Progenitor cell of endocrine pancreas (in vitro differentiated cells): ENCODE data around the gene PRAC1. TPM values are rescaled to one million over a fixed set of nuclear protein-coding genes. Genes with fewer than 3 reads are reported as not detected.
A peak's percentile ranks its signal among the peaks of the same experiment; 100 is the strongest.

Source experiments
- DNase-seq: peaks from one replicate; pipeline ENCODE4 v3.0.0; 2021; ENCODE audit warnings: low spot score; ENCODE audit not compliant: unreplicated experiment
- H3K27ac Mint-ChIP-seq: 2 replicates; pipeline ENCODE4 v1.8.0; 2021; ENCODE audit warnings: mild to moderate bottlenecking, moderate library complexity, mixed read lengths
- H3K27me3 Mint-ChIP-seq: 2 replicates; pipeline ENCODE4 v1.8.0; 2021; ENCODE audit warnings: mixed read lengths
- H3K36me3 Mint-ChIP-seq: 2 replicates; pipeline ENCODE4 v1.8.0; 2022; ENCODE audit warnings: mixed read lengths; ENCODE audit not compliant: insufficient read depth
- H3K4me1 Mint-ChIP-seq: 2 replicates; pipeline ENCODE4 v1.8.0; 2021; ENCODE audit warnings: low read depth, mixed read lengths
- H3K4me3 Mint-ChIP-seq: 2 replicates; pipeline ENCODE4 v1.8.0; 2021; ENCODE audit warnings: low read depth, mild to moderate bottlenecking, moderate library complexity, mixed read lengths
- H3K9me3 Mint-ChIP-seq: 2 replicates; pipeline ENCODE4 v1.8.0; 2021; ENCODE audit warnings: low read depth, mixed read lengths
- microRNA-seq: library from miRNA; unstranded; fragments of <30 nt; microRNA quantifications from one replicate; pipeline ENCODE4 v1.1.0, GENCODE V29; 2020; ENCODE audit warnings: borderline number of aligned reads; ENCODE audit not compliant: unreplicated experiment
- total RNA-seq: library from RNA; stranded (reverse); gene quantifications from 2 replicates; pipeline ENCODE4 v1.2.1, GENCODE V29; 2021
- TF ChIP-seq, protein P1 (sequence below): fragments of 200-600 bp; sonication (generic); IDR thresholded peaks from one replicate; pipeline ENCODE4 v1.5.0; 2021; ENCODE audit warnings: antibody characterized with exemption, mild to moderate bottlenecking; ENCODE audit not compliant: unreplicated experiment

The PRAC1 gene
- total RNA-seq, 1 donor from 2014 or later: not detected

GRCh38 chr17:48679385-48680096, 42.8 kb downstream of the PRAC1 start:
- no peak overlapping the region for H3K4me3 Mint-ChIP-seq
- no peak overlapping the region for H3K27ac Mint-ChIP-seq
- H3K36me3 Mint-ChIP-seq: no peaks in the 10 kb centered on the region
- no peak for DNase-seq
- H3K27me3 Mint-ChIP-seq: peaks cover 91% of the 10 kb centered on the region
- no peaks in the 10 kb centered on the region for H3K4me1 Mint-ChIP-seq
- TF ChIP-seq, protein P1, sequence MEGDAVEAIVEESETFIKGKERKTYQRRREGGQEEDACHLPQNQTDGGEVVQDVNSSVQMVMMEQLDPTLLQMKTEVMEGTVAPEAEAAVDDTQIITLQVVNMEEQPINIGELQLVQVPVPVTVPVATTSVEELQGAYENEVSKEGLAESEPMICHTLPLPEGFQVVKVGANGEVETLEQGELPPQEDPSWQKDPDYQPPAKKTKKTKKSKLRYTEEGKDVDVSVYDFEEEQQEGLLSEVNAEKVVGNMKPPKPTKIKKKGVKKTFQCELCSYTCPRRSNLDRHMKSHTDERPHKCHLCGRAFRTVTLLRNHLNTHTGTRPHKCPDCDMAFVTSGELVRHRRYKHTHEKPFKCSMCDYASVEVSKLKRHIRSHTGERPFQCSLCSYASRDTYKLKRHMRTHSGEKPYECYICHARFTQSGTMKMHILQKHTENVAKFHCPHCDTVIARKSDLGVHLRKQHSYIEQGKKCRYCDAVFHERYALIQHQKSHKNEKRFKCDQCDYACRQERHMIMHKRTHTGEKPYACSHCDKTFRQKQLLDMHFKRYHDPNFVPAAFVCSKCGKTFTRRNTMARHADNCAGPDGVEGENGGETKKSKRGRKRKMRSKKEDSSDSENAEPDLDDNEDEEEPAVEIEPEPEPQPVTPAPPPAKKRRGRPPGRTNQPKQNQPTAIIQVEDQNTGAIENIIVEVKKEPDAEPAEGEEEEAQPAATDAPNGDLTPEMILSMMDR: no peak
- H3K9me3 Mint-ChIP-seq: no peaks in the 10 kb centered on the region

DNA sequence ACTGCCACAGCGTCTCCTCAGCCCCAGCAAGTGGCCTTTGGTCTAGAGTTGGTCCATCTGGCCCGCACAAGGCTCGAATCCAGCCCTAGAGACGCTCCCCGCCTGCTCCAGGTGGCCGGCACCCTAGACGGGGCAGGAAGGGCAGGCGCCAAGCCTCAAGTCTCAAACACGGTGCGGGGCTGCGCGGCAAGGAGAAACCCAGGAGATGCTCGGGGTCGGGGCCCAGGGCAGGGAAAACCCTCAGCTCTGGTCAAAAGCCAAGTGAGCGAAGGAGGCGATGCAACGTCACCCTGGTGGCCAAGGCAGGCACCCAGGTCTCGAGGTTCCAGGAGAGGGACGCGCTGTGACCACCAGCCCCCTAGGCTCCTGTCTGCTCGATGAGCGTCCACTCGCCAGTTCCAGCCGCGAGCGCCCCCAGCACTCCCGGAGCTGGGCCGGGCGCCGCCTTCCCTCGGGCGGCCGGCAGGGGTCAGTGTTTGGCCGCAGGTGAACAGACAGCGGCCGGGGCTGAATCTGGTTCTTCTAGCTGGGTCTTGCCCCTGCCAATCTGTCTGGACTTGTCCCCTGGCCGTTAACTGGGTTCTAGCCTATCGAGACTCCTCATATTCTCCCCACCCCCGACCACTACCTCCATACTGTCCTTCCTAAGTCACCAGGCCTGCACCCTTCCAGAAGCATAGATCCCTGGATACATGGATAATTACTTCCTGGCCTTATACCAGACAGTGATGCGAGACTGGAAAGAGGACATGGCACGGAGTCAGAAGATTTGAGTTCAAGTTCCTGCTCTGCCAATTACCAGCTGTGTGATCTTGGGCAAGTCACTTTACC, 44.0 kb downstream of the PRAC1 start:
- H3K27me3 Mint-ChIP-seq: peaks cover 96% of the 10 kb centered on the region
- no peaks in the 10 kb centered on the region for H3K9me3 Mint-ChIP-seq
- no peaks in the 10 kb centered on the region for H3K4me1 Mint-ChIP-seq
- H3K4me3 Mint-ChIP-seq: no peak overlapping the region
- H3K36me3 Mint-ChIP-seq: no peaks in the 10 kb centered on the region
- DNase-seq: peak; percentile 79
- TF ChIP-seq, protein P1: peak; percentile 98
- H3K27ac Mint-ChIP-seq: no peak overlapping the region

DNA sequence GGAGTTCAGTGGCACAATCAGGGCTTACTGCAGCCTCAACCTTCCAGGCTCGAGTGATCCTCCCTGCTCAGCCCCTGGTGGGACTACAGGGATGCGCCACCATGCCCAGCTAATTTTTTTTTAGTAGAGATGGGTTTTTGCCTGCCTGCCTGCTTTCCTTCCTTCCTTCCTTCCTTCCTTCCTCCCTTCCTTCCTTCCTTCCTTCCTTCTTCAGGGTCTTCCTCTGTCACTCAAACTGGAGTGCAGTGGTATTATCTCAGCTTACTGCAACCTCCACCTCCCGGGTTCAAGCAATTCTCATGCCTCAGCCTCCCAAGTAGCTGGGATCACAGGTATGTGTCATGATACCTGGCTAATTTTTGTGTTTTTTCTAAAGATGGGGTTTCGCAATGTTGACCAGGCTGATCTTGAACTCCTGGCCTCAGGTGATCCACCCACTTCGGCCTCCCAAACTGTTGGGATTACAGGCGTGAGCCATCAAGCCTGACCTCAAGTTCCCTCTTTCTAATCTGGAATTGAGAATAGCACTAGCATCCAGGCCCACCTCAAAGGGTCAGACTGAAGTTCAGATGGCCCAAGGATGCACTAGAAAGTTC, 45.3 kb downstream of the PRAC1 start:
- TF ChIP-seq, protein P1: no peak
- Mint-ChIP-seq H3K4me3 (no peak overlapping the region), H3K9me3 (no peaks in the 10 kb centered on the region), H3K36me3 (no peaks in the 10 kb centered on the region), H3K4me1 (no peaks in the 10 kb centered on the region), H3K27ac (no peak overlapping the region), H3K27me3 (peaks cover 96% of the 10 kb centered on the region)
- no peak for DNase-seq

GRCh38 chr17:48672340-48672739, 50.0 kb downstream of the PRAC1 start:
- peaks cover 90% of the 10 kb centered on the region for H3K27me3 Mint-ChIP-seq
- no peak overlapping the region for H3K4me3 Mint-ChIP-seq
- H3K36me3 Mint-ChIP-seq: no peaks in the 10 kb centered on the region
- TF ChIP-seq, protein P1: no peak
- H3K9me3 Mint-ChIP-seq: no peaks in the 10 kb centered on the region
- peaks cover 2% of the 10 kb centered on the region for H3K4me1 Mint-ChIP-seq
- DNase-seq: no peak
- H3K27ac Mint-ChIP-seq: no peak overlapping the region

Small RNAs within 50 kb of the gene (microRNA-seq; reads per million reads assigned to microRNA genes)
- not detected for gene MIR3185

Other genes starting within 250 kb of the PRAC1 start
- 0.96 and 2.2 TPM in 2 replicates for gene HOXB1, start 191.5 kb downstream of the PRAC1 start, total RNA-seq
- 15.2 and 19.8 TPM in 2 replicates for gene HOXB2, start 177.4 kb downstream of the PRAC1 start, total RNA-seq
- gene HOXB4, start 144.2 kb downstream of the PRAC1 start, total RNA-seq: 3.4 and 6.0 TPM in 2 replicates
- gene HOXB3, start 132.3 kb downstream of the PRAC1 start, total RNA-seq: 19.4 and 32.1 TPM in 2 replicates
- gene HOXB5, start 128.7 kb downstream of the PRAC1 start, total RNA-seq: 2.1 and 5.6 TPM in 2 replicates
- 0.96 and 3.1 TPM in 2 replicates for gene HOXB6, start 117.5 kb downstream of the PRAC1 start, total RNA-seq
- 0.55 and 1.5 TPM in 2 replicates for gene HOXB7, start 111.5 kb downstream of the PRAC1 start, total RNA-seq
- 1.1 and 3.7 TPM in 2 replicates for gene HOXB8, start 107.2 kb downstream of the PRAC1 start, total RNA-seq
- 0.18 TPM in 1 of 2 replicates, not detected in the other for gene HOXB9, start 96.2 kb downstream of the PRAC1 start, total RNA-seq
- not detected in 2 replicates for gene PRAC2, start 667 bp upstream of the PRAC1 start, total RNA-seq
- gene HOXB13, start 6.2 kb upstream of the PRAC1 start, total RNA-seq: not detected in 2 replicates
- gene TTLL6, start 94.7 kb upstream of the PRAC1 start, total RNA-seq: 2.9 and 4.0 TPM in 2 replicates
- 85.3 and 92.6 TPM in 2 replicates for gene CALCOCO2, start 108.5 kb upstream of the PRAC1 start, total RNA-seq
- gene ATP5MC1, start 170.3 kb upstream of the PRAC1 start, total RNA-seq: 40.2 and 45.1 TPM in 2 replicates
- 94.1 and 100 TPM in 2 replicates for gene UBE2Z, start 185.9 kb upstream of the PRAC1 start, total RNA-seq
- gene SNF8, start 222.3 kb upstream of the PRAC1 start, total RNA-seq: 128 and 133 TPM in 2 replicates
- not detected in 2 replicates for gene GIP, start 246.1 kb upstream of the PRAC1 start, total RNA-seq